K562 (cell line): Measurements from ENCODE around the gene MRRF. TPM values are rescaled to one million over a fixed set of nuclear protein-coding genes. Genes with fewer than 3 reads are reported as not detected.

ENCODE experiments used
- E2F6 ChIP-seq, 2 experiments: IDR thresholded peaks; 2 replicates each; pipeline ENCODE4 v1.6.1; 2011; ENCODE audit warnings: borderline replicate concordance in 1 of 2, control low read depth in 1 of 2, low read depth in 1 of 2, low read length in 1 of 2, mild to moderate bottlenecking in 1 of 2, mixed read lengths in 1 of 2, moderate library complexity in 1 of 2; ENCODE audit not compliant: insufficient read depth in 1 of 2, insufficient read length in 1 of 2, poor library complexity in 1 of 2, severe bottlenecking in 1 of 2; ENCODE audit errors: extremely low read depth in 1 of 2
- FOXJ3 ChIP-seq: sonication (generic); formaldehyde crosslinking; IDR thresholded peaks from 2 replicates; pipeline ENCODE4 v1.4.0; 2020; ENCODE audit warnings: mild to moderate bottlenecking, missing genetic modification reagents
- FOXM1 ChIP-seq, 2 experiments: fragments of 450-650 bp in 1 of 2; sonication (generic) in 1 of 2; formaldehyde crosslinking in 1 of 2; IDR thresholded peaks; 2 replicates each; pipeline versions ENCODE4 v1.6.1 to v1.9.0; 2017 to 2022; ENCODE audit warnings: low read depth in 2 of 2, mild to moderate bottlenecking in 2 of 2, missing genetic modification reagents in 1 of 2, moderate library complexity in 1 of 2
- HBP1 ChIP-seq: fragments of 450-650 bp; formaldehyde crosslinking; IDR thresholded peaks from 2 replicates; pipeline ENCODE4 v1.4.0; 2022; ENCODE audit warnings: missing genetic modification characterization
- KDM4B ChIP-seq, 2 experiments: fragments of 450-650 bp in 1 of 2; sonication (generic) in 1 of 2; IDR thresholded peaks; 2 replicates each; pipeline ENCODE4 v1.6.1; 2016 to 2017; ENCODE audit warnings: borderline replicate concordance in 2 of 2, antibody characterized with exemption in 1 of 2, low read depth in 1 of 2, mild to moderate bottlenecking in 1 of 2
- MEIS2 ChIP-seq: fragments of 450-650 bp; IDR thresholded peaks from 2 replicates; pipeline ENCODE4 v1.6.1; 2014; ENCODE audit warnings: mild to moderate bottlenecking; ENCODE audit not compliant: partially characterized antibody
- NRF1 ChIP-seq, 2 experiments: fragments of 450-650 bp; IDR thresholded peaks in 1 of 2; conservative IDR thresholded peaks in 1 of 2; 2 replicates each; pipeline ENCODE4 v1.6.1; 2014; ENCODE audit warnings: mild to moderate bottlenecking in 2 of 2
- PHF20 ChIP-seq: fragments of 450-650 bp; IDR thresholded peaks from 2 replicates; pipeline ENCODE4 v1.6.1; 2018; ENCODE audit not compliant: partially characterized antibody
- SIN3B ChIP-seq: fragments of 450-650 bp; IDR thresholded peaks from 2 replicates; pipeline ENCODE4 v1.6.1; 2017; ENCODE audit warnings: low read depth, mild to moderate bottlenecking, moderate library complexity
- SMAD4 ChIP-seq: fragments of 250-450 bp; sonication (Bioruptor Pico); conservative IDR thresholded peaks from 2 replicates; pipeline ENCODE4 v1.8.0; 2021; ENCODE audit warnings: inconsistent platforms, mild to moderate bottlenecking, moderate library complexity
- TAF7 ChIP-seq: fragments of 450-650 bp; IDR thresholded peaks from 2 replicates; pipeline ENCODE4 v1.6.1; 2016; ENCODE audit warnings: missing genetic modification characterization, missing compliant biosample characterization
- TAL1 ChIP-seq: fragments of 450-650 bp; IDR thresholded peaks from 2 replicates; pipeline ENCODE4 v1.6.1; 2016; ENCODE audit warnings: mild to moderate bottlenecking
- TEAD1 ChIP-seq, 2 experiments: fragments of 450-650 bp in 1 of 2; sonication (generic) in 1 of 2; formaldehyde crosslinking; IDR thresholded peaks; 2 replicates each; pipeline versions ENCODE4 v1.4.0 to v1.8.0; 2020 to 2022; ENCODE audit warnings: mild to moderate bottlenecking in 2 of 2, missing genetic modification reagents in 1 of 2
- TSHZ1 ChIP-seq: fragments of 250-450 bp; sonication (Bioruptor Pico); IDR thresholded peaks from 2 replicates; pipeline ENCODE4 v1.4.0; 2020; ENCODE audit warnings: mild to moderate bottlenecking, moderate library complexity
- U2AF2 ChIP-seq: fragments of 200-400 bp; formaldehyde crosslinking; optimal IDR thresholded peaks from 2 replicates; pipeline ENCODE3; 2017; ENCODE audit warnings: low read depth, mild to moderate bottlenecking, low read length
- ZKSCAN1 ChIP-seq: fragments of 150-350 bp; IDR thresholded peaks from 2 replicates; pipeline ENCODE4 v1.6.1; 2016; ENCODE audit warnings: low read depth, low read length
- ZNF75A ChIP-seq: fragments of 450-650 bp; formaldehyde crosslinking; IDR thresholded peaks from 2 replicates; pipeline ENCODE4 v1.4.0; 2020; ENCODE audit warnings: mild to moderate bottlenecking
- polyA plus RNA-seq, 8 experiments: library from polyadenylated mRNA; depleted of rRNA in 4 of 8; stranded (reverse) in 5 of 8; unstranded in 3 of 8; fragments of >200 nt; fragmentation: Nextera tagmentation in 2 of 8; fragmentation: Illumina TruSeq in 1 of 8; extraction: Ambion mirVana in 2 of 8; extraction: Trizol in 1 of 8; gene quantifications; 2 replicates each; pipeline versions ENCODE4 v1.2.1 to v1.2.3, GENCODE V29; 2011 to 2014; ENCODE audit warnings: inconsistent platforms in 1 of 8, missing spikeins in 1 of 8
- total RNA-seq, 7 experiments: library from RNA; depleted of rRNA in 6 of 7; stranded (reverse); fragments of >200 nt in 6 of 7; fragmentation: Illumina TruSeq in 2 of 7; extraction: Trizol in 2 of 7; gene quantifications; 2 replicates each; pipeline versions ENCODE4 v1.2.1 to v1.2.3, GENCODE V29; 2011 to 2021; ENCODE audit warnings: low replicate concordance in 1 of 7
- TF ChIP-seq, protein P1 (sequence below): sonication (generic); formaldehyde crosslinking; IDR thresholded peaks from 2 replicates; pipeline ENCODE4 v1.8.0; 2022; ENCODE audit warnings: mild to moderate bottlenecking, missing genetic modification reagents, borderline replicate concordance

Gene MRRF
- total and polyA plus RNA-seq, 9 of the 15 experiments (the other 6 are each of a cell fraction or from before 2014, with no cell fraction given) = 55.0 to 105 (median 81.2) TPM

DNA sequence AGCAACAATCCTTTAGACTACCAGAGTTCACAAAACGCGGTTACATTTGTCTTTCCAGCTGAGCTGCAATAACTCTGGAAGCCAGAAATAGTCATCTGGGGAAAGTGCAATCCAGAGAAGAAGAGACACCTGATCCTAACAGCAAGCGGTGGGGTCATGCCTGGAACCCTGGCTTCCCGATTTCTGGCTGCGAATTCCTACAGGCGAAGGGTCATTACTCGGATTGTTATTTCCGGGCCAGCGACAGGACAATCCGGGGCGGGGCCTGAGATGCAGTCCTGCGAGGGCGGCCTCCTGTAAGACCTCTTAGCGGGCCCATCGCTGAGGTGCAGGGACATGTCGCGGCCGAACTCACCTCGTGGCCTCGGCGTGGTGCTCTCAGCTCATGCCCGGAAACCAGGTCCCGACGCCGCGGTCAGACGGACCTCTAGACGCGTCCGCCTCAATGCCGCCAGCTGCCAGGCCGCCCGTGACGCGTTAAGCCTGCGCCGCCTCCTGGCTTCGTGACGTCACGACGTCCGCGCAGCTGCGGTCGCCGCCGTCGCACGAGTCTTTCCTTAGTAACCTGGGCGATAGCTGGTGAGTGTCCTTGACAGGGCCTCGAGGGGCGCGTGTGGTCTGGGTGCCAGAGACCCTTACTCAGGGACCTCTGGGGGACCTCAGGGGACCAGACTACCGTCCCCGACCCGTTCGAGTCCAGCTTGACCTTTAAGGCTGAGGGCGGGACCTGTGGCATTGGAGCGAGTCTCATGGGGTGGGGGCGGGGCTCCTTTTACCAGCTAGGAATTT, at the start of gene MRRF, which contains the start of gene RBM18 (continued):
- TF ChIP-seq TSHZ1 = no peak
- peak; percentile 93 for TF ChIP-seq PHF20
- peak; percentile 14 for TF ChIP-seq MEIS2
- TF ChIP-seq E2F6 (IDR thresholded peaks at IDR 0.05; ENCODE audit: borderline replicate concordance in 1 of 2, extremely low read depth in 1 of 2, insufficient read depth in 1 of 2, insufficient read length in 1 of 2, low read depth in 1 of 2, low read length in 1 of 2, poor library complexity in 1 of 2, severe bottlenecking in 1 of 2) = peak; percentile 93 to 96
- no peak; the same call in 1 of the 2 replicates for TF ChIP-seq TAL1
- TF ChIP-seq U2AF2 = no peak
- TF ChIP-seq ZNF75A (CRISPR knock-in tag) = no peak
- peak in 1 of 2 experiments; percentile 85; a peak in 2 of 4 replicates for TF ChIP-seq TEAD1 (CRISPR knock-in tag; IDR thresholded peaks at IDR 0.05)
- TF ChIP-seq SMAD4 = peak; percentile 88
- TF ChIP-seq, protein P1, sequence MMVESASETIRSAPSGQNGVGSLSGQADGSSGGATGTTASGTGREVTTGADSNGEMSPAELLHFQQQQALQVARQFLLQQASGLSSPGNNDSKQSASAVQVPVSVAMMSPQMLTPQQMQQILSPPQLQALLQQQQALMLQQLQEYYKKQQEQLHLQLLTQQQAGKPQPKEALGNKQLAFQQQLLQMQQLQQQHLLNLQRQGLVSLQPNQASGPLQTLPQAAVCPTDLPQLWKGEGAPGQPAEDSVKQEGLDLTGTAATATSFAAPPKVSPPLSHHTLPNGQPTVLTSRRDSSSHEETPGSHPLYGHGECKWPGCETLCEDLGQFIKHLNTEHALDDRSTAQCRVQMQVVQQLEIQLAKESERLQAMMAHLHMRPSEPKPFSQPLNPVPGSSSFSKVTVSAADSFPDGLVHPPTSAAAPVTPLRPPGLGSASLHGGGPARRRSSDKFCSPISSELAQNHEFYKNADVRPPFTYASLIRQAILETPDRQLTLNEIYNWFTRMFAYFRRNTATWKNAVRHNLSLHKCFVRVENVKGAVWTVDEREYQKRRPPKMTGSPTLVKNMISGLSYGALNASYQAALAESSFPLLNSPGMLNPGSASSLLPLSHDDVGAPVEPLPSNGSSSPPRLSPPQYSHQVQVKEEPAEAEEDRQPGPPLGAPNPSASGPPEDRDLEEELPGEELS (CRISPR knock-in tag) = no peak
- peak; percentile 94 for TF ChIP-seq SIN3B
- 0 out of 2 replicates have a peak, but pooled peaks have one; percentile 31 for TF ChIP-seq ZKSCAN1
- TF ChIP-seq FOXM1 (IDR thresholded peaks at IDR 0.05; ENCODE audit: low read depth) = no peak
- TF ChIP-seq FOXM1 (CRISPR knock-in tag; IDR thresholded peaks at IDR 0.05; ENCODE audit: low read depth) = peak; percentile 97
- TF ChIP-seq FOXJ3 = no peak
- peak; percentile 88 to 90 for TF ChIP-seq NRF1 (conservative IDR thresholded peaks at IDR 0.05 in 1 of 2, IDR thresholded peaks at IDR 0.05 in 1 of 2)
- TF ChIP-seq HBP1 = no peak
- TF ChIP-seq KDM4B (IDR thresholded peaks at IDR 0.05; ENCODE audit: borderline replicate concordance in 2 of 2, low read depth in 1 of 2) = peak in 1 of 2 experiments; percentile 48; a peak in 1 of 4 replicates
- peak; percentile 37 for TF ChIP-seq TAF7
